CD14-positive monocyte (primary cell): ENCODE measurements around the gene PSMB5. TPM values are rescaled to one million over a fixed set of nuclear protein-coding genes. Genes with fewer than 3 reads are reported as not detected.

Experiments
- DNase-seq, 3 donors: peaks; one replicate each; pipeline ENCODE4 v3.0.0-alpha.2; 2011 to 2022
- H2AFZ ChIP-seq: 2 replicates; pipeline ENCODE4 v1.6.0; 2012; ENCODE audit warnings: mild to moderate bottlenecking, low read depth, low read length, inconsistent platforms; ENCODE audit not compliant: insufficient read depth, poor library complexity, severe bottlenecking
- H3K27ac ChIP-seq, 2 donors: 1 replicate in 1 of 2; 2 replicates in 1 of 2; pipeline ENCODE4 v1.5.1; 2012 to 2013; ENCODE audit warnings: low read length in 2 of 2, control low read depth in 1 of 2, inconsistent platforms in 1 of 2, low read depth in 1 of 2, mild to moderate bottlenecking in 1 of 2
- H3K27me3 ChIP-seq, 2 donors: one replicate each; pipeline versions ENCODE4 v1.6.0 to v1.6.1; 2011 to 2013; ENCODE audit warnings: low read length in 2 of 2; ENCODE audit not compliant: control insufficient read depth in 2 of 2, insufficient read depth in 2 of 2
- H3K36me3 ChIP-seq, 2 donors: replicated peaks in 1 of 2; 1 replicate in 1 of 2; 2 replicates in 1 of 2; pipeline versions ENCODE4 v1.5.1 to v1.6.1; 2012 to 2013; ENCODE audit warnings: low read length in 2 of 2, control low read depth in 1 of 2, inconsistent platforms in 1 of 2, mild to moderate bottlenecking in 1 of 2; ENCODE audit not compliant: insufficient read depth in 2 of 2, control insufficient read depth in 1 of 2
- H3K4me1 ChIP-seq, 2 donors: 1 replicate in 1 of 2; 2 replicates in 1 of 2; pipeline versions ENCODE4 v1.5.1 to v1.6.1; 2012 to 2013; ENCODE audit warnings: low read length in 2 of 2, control low read depth in 1 of 2, inconsistent platforms in 1 of 2, mild to moderate bottlenecking in 1 of 2, moderate library complexity in 1 of 2; ENCODE audit not compliant: insufficient read depth in 2 of 2, control insufficient read depth in 1 of 2
- H3K4me2 ChIP-seq: replicated peaks from 2 replicates; pipeline ENCODE3; 2012; ENCODE audit warnings: low read length, moderate library complexity, mild to moderate bottlenecking; ENCODE audit not compliant: poor library complexity, severe bottlenecking; ENCODE audit errors: extremely low read depth
- H3K4me3 ChIP-seq, 3 experiments: fragments of 200-600 bp in 1 of 3; sonication (generic) in 1 of 3; replicated peaks in 1 of 3; 1 replicate in 2 of 3; 2 replicates in 1 of 3; pipeline ENCODE4 v1.5.1; 2011 to 2013; ENCODE audit warnings: low read length in 3 of 3, mild to moderate bottlenecking in 3 of 3, control low read depth in 2 of 3, low read depth in 2 of 3, inconsistent platforms in 1 of 3, moderate library complexity in 1 of 3
- H3K79me2 ChIP-seq: 2 replicates; pipeline ENCODE4 v1.6.0; 2012; ENCODE audit warnings: mild to moderate bottlenecking, control low read depth, inconsistent platforms, low read length, moderate library complexity; ENCODE audit not compliant: insufficient read depth
- H3K9ac ChIP-seq: 2 replicates; pipeline ENCODE4 v1.6.0; 2017; ENCODE audit warnings: low read length, mild to moderate bottlenecking; ENCODE audit not compliant: insufficient read depth, poor library complexity, severe bottlenecking
- H3K9me3 ChIP-seq, 2 donors: replicated peaks in 1 of 2; 1 replicate in 1 of 2; 2 replicates in 1 of 2; pipeline versions ENCODE4 v1.5.1 to v1.6.1; 2012 to 2013; ENCODE audit warnings: low read length in 2 of 2, control low read depth in 1 of 2; ENCODE audit not compliant: control insufficient read depth in 1 of 2, insufficient read depth in 1 of 2
- H4K20me1 ChIP-seq: 2 replicates; pipeline ENCODE4 v1.6.0; 2012; ENCODE audit warnings: mild to moderate bottlenecking, low read length, control low read depth, moderate library complexity; ENCODE audit not compliant: insufficient read depth
- H3K27ac Mint-ChIP-seq, 7 donors: one replicate each; pipeline ENCODE4 v1.8.0; 2020; ENCODE audit warnings: mild to moderate bottlenecking in 7 of 7, mixed read lengths in 7 of 7, moderate library complexity in 6 of 7, inconsistent platforms in 2 of 7
- H3K27me3 Mint-ChIP-seq, 3 donors: one replicate each; pipeline ENCODE4 v1.8.0; 2021 to 2022; ENCODE audit warnings: low read depth in 3 of 3, mild to moderate bottlenecking in 3 of 3, mixed read lengths in 3 of 3, moderate library complexity in 3 of 3, inconsistent platforms in 1 of 3
- H3K36me3 Mint-ChIP-seq, 2 donors: one replicate each; pipeline ENCODE4 v1.8.0; 2020; ENCODE audit warnings: mixed read lengths in 2 of 2, inconsistent platforms in 1 of 2, mild to moderate bottlenecking in 1 of 2
- H3K4me1 Mint-ChIP-seq: one replicate; pipeline ENCODE4 v1.8.0; 2020; ENCODE audit warnings: mild to moderate bottlenecking, mixed read lengths
- H3K4me3 Mint-ChIP-seq, 2 donors: one replicate each; pipeline ENCODE4 v1.8.0; 2020; ENCODE audit warnings: mild to moderate bottlenecking in 2 of 2, mixed read lengths in 2 of 2, moderate library complexity in 1 of 2
- H3K9me3 Mint-ChIP-seq, 7 donors: one replicate each; pipeline ENCODE4 v1.8.0; 2020 to 2022; ENCODE audit warnings: mixed read lengths in 7 of 7, mild to moderate bottlenecking in 6 of 7, moderate library complexity in 6 of 7, inconsistent platforms in 2 of 7
- WGBS: methylation state at CpG from one replicate; pipeline ENCODE4 v1.1.5; 2013; ENCODE audit warnings: missing lambda C conversion rate; ENCODE audit not compliant: insufficient coverage; 5-methylcytosine and 5-hydroxymethylcytosine counted together
- intact Hi-C, 2 donors: fragments of 100-400 bp; cut with micrococcal nuclease; formaldehyde crosslinking; loops; one replicate each; pipeline versions ENCODE4 v1.15.0 to v1.15.1; 2023
- polyA plus RNA-seq, 3 donors: library from polyadenylated mRNA; depleted of rRNA in 1 of 3; unstranded in 2 of 3; stranded (reverse) in 1 of 3; fragments of 300-500 nt in 2 of 3; fragments of >200 nt in 1 of 3; fragmentation: Illumina TruSeq in 2 of 3; gene quantifications; 1 replicate in 2 of 3; 2 replicates in 1 of 3; pipeline ENCODE4 v1.2.3, GENCODE V29; 2012 to 2021
- TF ChIP-seq, protein P1 (sequence below): fragments of 200-600 bp; IDR thresholded peaks from one replicate; pipeline ENCODE4 v1.8.0; 2022; ENCODE audit warnings: antibody characterized with exemption, mild to moderate bottlenecking

Gene PSMB5
- polyA plus RNA-seq, 3 donors = 16.8 to 61.8 (median 57.6) TPM

GRCh38 chr14:23052671-23053070 is 18.0 kb upstream of the PSMB5 start:
- H3K27me3 Mint-ChIP-seq = peaks cover 10 to 14% (median 12%) of the 10 kb centered on the region in 3 donors
- no peak overlapping the region for H3K4me3 Mint-ChIP-seq
- no peak for DNase-seq
- H3K9ac ChIP-seq = no peak overlapping the region
- H3K9me3 ChIP-seq = no peaks in the 10 kb centered on the region
- peaks cover 0 to 3% (median 0%) of the 10 kb centered on the region in 7 donors for H3K9me3 Mint-ChIP-seq
- no peak overlapping the region for H3K27ac Mint-ChIP-seq
- H3K27me3 ChIP-seq = peaks cover 4 to 10% of the 10 kb centered on the region in 2 donors
- no peaks in the 10 kb centered on the region for H4K20me1 ChIP-seq
- H2AFZ ChIP-seq = no peak overlapping the region
- 100% methylated on average over 1 of the region's 3 CpGs for WGBS
- intact Hi-C loops = no loop called here
- H3K36me3 Mint-ChIP-seq = peaks cover 0 to 2% of the 10 kb centered on the region in 2 donors
- H3K4me1 ChIP-seq = peaks cover 15 to 25% of the 10 kb centered on the region in 2 donors
- peaks cover 23% of the 10 kb centered on the region for H3K4me1 Mint-ChIP-seq
- no peak overlapping the region for H3K4me2 ChIP-seq
- TF ChIP-seq, protein P1, sequence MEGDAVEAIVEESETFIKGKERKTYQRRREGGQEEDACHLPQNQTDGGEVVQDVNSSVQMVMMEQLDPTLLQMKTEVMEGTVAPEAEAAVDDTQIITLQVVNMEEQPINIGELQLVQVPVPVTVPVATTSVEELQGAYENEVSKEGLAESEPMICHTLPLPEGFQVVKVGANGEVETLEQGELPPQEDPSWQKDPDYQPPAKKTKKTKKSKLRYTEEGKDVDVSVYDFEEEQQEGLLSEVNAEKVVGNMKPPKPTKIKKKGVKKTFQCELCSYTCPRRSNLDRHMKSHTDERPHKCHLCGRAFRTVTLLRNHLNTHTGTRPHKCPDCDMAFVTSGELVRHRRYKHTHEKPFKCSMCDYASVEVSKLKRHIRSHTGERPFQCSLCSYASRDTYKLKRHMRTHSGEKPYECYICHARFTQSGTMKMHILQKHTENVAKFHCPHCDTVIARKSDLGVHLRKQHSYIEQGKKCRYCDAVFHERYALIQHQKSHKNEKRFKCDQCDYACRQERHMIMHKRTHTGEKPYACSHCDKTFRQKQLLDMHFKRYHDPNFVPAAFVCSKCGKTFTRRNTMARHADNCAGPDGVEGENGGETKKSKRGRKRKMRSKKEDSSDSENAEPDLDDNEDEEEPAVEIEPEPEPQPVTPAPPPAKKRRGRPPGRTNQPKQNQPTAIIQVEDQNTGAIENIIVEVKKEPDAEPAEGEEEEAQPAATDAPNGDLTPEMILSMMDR = no peak
- H3K4me3 ChIP-seq = no peak overlapping the region
- no peak overlapping the region for H3K27ac ChIP-seq
- no peaks in the 10 kb centered on the region for H3K79me2 ChIP-seq
- no peaks in the 10 kb centered on the region for H3K36me3 ChIP-seq

DNA sequence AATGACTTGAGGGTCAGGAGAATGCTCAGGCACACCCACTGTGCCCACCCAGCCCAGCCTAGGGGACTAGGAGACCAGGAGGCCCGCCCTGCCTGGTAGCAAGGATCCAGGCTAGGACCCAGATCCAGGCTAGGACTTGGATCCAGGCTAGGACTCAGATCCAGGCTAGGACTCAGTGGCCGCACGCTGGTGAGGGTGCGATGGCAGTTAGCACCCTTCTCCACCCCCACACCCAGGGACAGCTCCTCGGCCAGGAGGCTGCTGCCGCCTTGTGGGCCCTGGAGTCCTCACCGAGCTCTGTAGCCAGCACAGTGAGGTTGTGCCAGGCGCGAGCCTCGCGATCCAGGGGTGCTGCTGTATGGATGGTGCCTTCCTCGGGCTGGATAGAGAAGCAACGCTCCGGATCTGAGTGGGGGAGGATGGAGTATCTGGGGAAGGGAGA is 17.5 kb upstream of the PSMB5 start:
- H3K9me3 Mint-ChIP-seq = peaks cover 0 to 5% (median 0%) of the 10 kb centered on the region in 7 donors
- peaks cover 12 to 18% (median 16%) of the 10 kb centered on the region in 3 donors for H3K27me3 Mint-ChIP-seq
- TF ChIP-seq, protein P1 = no peak
- H3K4me1 Mint-ChIP-seq = peaks cover 23% of the 10 kb centered on the region
- intact Hi-C loops = no loop called here
- Histone ChIP-seq H4K20me1 (no peaks in the 10 kb centered on the region), H3K36me3 (no peaks in the 10 kb centered on the region), H3K9me3 (no peaks in the 10 kb centered on the region), H3K4me1 (peaks cover 15 to 21% of the 10 kb centered on the region in 2 donors), H3K9ac (no peak overlapping the region), H3K27ac (no peak overlapping the region), H3K4me3 (no peak overlapping the region), H3K79me2 (no peaks in the 10 kb centered on the region), H3K27me3 (peaks cover 4 to 10% of the 10 kb centered on the region in 2 donors), H2AFZ (no peak overlapping the region), H3K4me2 (no peak overlapping the region)
- H3K36me3 Mint-ChIP-seq = peaks cover 0 to 2% of the 10 kb centered on the region in 2 donors
- H3K27ac Mint-ChIP-seq = no peak overlapping the region
- no peak overlapping the region for H3K4me3 Mint-ChIP-seq
- DNase-seq = no peak
- 85% methylated on average over 8 of the region's 14 CpGs for WGBS
